ENCODE results near the gene PTP4A1.

GRCh38 chr6:63523630-63524029 is 48.6 kb upstream of the PTP4A1 start:
- TF ChIP-seq CTCF (IDR thresholded peaks at IDR 0.05): no peak
- TF ChIP-seq POLR2A (IDR thresholded peaks at IDR 0.05): no peak

Data from body of pancreas (tissue), 4 donors.